Stimulated activated CD8-positive, alpha-beta memory T cell treated with anti-CD3 and anti-CD28 coated beads, Interleukin-12 subunit alpha, Interleukin-12 subunit beta, amount 100 ng/mL, for 24 hours (primary cell): ENCODE data around the gene RENBP.

Experiments
- DNase-seq: peaks from one replicate; pipeline ENCODE4 v3.0.0-alpha.2; 2020; ENCODE audit errors: extremely low read depth

The RENBP gene

GRCh38 chrX:153933748-153934147 is 10.7 kb downstream of the RENBP start:
- DNase-seq, result no peak

- DNase-seq, result no peak
These were observed 12.1 kb downstream of the RENBP start for GRCh38 chrX:153932220-153932915.

GRCh38 chrX:153931748-153932147 is 12.7 kb downstream of the RENBP start:
- no peak for DNase-seq

GRCh38 chrX:153931151-153931550 is 13.3 kb downstream of the RENBP start:
- no peak for DNase-seq

- DNase-seq, result no peak
These were observed 14.2 kb downstream of the RENBP start for GRCh38 chrX:153930011-153930910.

- no peak for DNase-seq
These were observed 14.9 kb downstream of the RENBP start for GRCh38 chrX:153929576-153929975.

- no peak for DNase-seq
These were observed 15.6 kb downstream of the RENBP start for GRCh38 chrX:153928846-153929245.

- peak; percentile 71 for DNase-seq
These were observed 16.3 kb downstream of the RENBP start for GRCh38 chrX:153927922-153928760.

GRCh38 chrX:153927672-153927921 is 16.8 kb downstream of the RENBP start:
- no peak for DNase-seq

GRCh38 chrX:153926858-153927671 is 17.4 kb downstream of the RENBP start:
- no peak for DNase-seq

- no peak for DNase-seq
These were observed 17.9 kb downstream of the RENBP start for GRCh38 chrX:153926552-153926857.

GRCh38 chrX:153925739-153926551 is 18.5 kb downstream of the RENBP start, which contains the start of gene ARHGAP4:
Gene ARHGAP4 (minus strand): TSS chrX:153926264. CDS start chrX:153926202, 62 bp downstream.
- DNase-seq, result no peak

GRCh38 chrX:153925387-153925738 is 19.1 kb downstream of the RENBP start:
- DNase-seq, result no peak

- DNase-seq, result no peak
These were observed 20.1 kb downstream of the RENBP start for GRCh38 chrX:153924149-153924861.

- DNase-seq, result no peak
These were observed 21.2 kb downstream of the RENBP start for GRCh38 chrX:153922932-153923857.

GRCh38 chrX:153921511-153922446 is 22.7 kb downstream of the RENBP start:
- no peak for DNase-seq

GRCh38 chrX:153921070-153921469 is 23.4 kb downstream of the RENBP start:
- no peak for DNase-seq

- DNase-seq, result no peak
These were observed 23.9 kb downstream of the RENBP start for GRCh38 chrX:153920546-153920945.
